ENCODE results near the gene LCP1. TPM values are rescaled to one million over a fixed set of nuclear protein-coding genes. Genes with fewer than 3 reads are reported as not detected.

The LCP1 gene
- total RNA-seq, 4 donors from 2014 or later: 55.9 to 517 (median 110) TPM

GRCh38 chr13:46207828-46208227, 25.9 kb upstream of the LCP1 start:
- no peak for TF ChIP-seq CTCF (IDR thresholded peaks at IDR 0.05; ENCODE audit: low read depth)

DNA sequence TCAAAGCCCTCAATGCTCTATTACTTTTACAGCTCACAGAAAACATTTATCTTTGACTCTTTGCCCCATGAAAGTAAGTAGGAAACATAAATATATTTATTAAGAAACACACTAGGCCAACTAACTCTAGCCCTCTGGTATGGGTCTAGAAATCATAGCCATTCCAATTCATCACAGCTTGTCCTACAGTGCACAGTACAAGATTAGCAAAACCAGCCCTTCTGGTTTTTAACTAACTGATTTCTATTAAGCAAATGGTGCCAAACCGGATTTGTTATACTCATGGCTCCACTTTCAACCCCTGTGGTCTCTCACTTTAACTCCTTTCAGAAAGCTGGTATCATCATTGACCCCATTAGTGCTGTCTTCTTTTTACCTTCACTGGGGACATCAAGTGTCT, 24.2 kb upstream of the LCP1 start:
- TF ChIP-seq CTCF (IDR thresholded peaks at IDR 0.05; ENCODE audit: low read depth): no peak

GRCh38 chr13:46202966-46203365, 21.0 kb upstream of the LCP1 start:
- TF ChIP-seq CTCF (IDR thresholded peaks at IDR 0.05; ENCODE audit: low read depth): no peak

- no peak for TF ChIP-seq CTCF (IDR thresholded peaks at IDR 0.05; ENCODE audit: low read depth)
Observed at GRCh38 chr13:46202188-46202795, 20.3 kb upstream of the LCP1 start.

DNA sequence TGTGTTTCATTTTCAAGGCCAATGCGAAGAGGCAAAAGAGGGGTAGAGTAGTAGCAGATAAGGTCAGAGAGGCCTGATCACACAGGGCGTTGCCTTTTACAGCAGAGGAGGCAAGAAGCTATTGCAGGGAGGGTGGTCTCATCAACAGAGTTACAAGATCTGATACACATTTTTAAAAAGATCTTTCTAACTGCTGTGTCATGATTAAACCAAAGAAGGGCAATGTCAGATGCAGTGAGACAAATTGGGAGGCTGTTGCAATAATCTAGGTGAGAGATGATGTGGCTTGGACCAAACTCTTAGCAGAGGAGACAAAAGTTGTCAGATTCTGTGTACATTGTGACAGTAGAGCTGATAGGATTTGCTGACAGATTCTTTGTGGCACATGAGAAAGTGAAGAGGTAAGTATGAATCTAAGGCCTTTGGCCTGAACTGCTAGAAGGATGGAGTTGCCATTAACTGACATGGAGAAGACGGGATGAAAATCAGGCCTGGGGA, 16.8 kb upstream of the LCP1 start:
- no peak for TF ChIP-seq CTCF (IDR thresholded peaks at IDR 0.05; ENCODE audit: low read depth)

- no peak for TF ChIP-seq CTCF (IDR thresholded peaks at IDR 0.05; ENCODE audit: low read depth)
Observed at GRCh38 chr13:46197299-46198048, 15.5 kb upstream of the LCP1 start.

DNA sequence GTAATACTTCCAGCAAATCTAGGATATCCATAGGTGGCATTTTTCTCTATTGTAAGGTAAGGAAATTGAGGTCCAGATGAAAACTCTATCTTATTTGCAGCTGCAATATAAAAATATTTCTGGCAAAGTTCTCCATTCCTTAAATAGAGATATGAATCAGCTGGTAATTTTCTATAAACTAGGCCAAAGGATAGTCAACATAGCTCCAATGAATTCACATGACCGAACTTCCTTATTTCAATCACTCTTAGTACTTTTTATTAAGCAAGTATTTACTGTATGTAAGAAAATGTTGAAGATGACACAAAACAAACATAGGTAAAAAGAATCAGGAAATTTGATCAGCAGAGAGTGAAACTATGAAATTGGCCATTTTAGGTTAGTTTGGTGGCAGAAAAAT, 13.0 kb upstream of the LCP1 start:
- no peak for TF ChIP-seq CTCF (IDR thresholded peaks at IDR 0.05; ENCODE audit: low read depth)

Measured in subcutaneous adipose tissue (tissue), 4 donors.